Measurements from ENCODE around the gene HOXD3. TPM values are rescaled to one million over a fixed set of nuclear protein-coding genes. Genes with fewer than 3 reads are reported as not detected.

The HOXD3 gene
- total and polyA plus RNA-seq, 2 of the 8 experiments (the other 6 are each of a cell fraction or from before 2014, with no cell fraction given): not detected

GRCh38 chr2:176171351-176172006 is 14.4 kb downstream of the HOXD3 start (continued):
- TF ChIP-seq SIX5 (IDR thresholded peaks at IDR 0.05; ENCODE audit: low read depth, low read length) (no peak), CTBP2 (IDR thresholded peaks at IDR 0.05; ENCODE audit: borderline replicate concordance, insufficient read depth, insufficient read length, low read length) (peak; percentile 98), CREB1 (IDR thresholded peaks at IDR 0.05) (peak; percentile 39; the same call in 1 of the 2 replicates), CHD7 (IDR thresholded peaks at IDR 0.05; ENCODE audit: insufficient replicate concordance, low read length) (no peak), TCF12 (IDR thresholded peaks at IDR 0.05; ENCODE audit: low read depth, low read length) (no peak), USF2 (IDR thresholded peaks at IDR 0.05; ENCODE audit: low read length) (peak; percentile 56; the same call in 1 of the 2 replicates), KDM4A (IDR thresholded peaks at IDR 0.05; ENCODE audit: low read depth, low read length, severe bottlenecking) (peak; percentile 90)
- TF ChIP-seq, protein P1, sequence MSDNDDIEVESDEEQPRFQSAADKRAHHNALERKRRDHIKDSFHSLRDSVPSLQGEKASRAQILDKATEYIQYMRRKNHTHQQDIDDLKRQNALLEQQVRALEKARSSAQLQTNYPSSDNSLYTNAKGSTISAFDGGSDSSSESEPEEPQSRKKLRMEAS (IDR thresholded peaks at IDR 0.05): peak; percentile 98
